Large intestine (tissue), 3 donors: ENCODE results near the gene MNS1. TPM values are rescaled to one million over a fixed set of nuclear protein-coding genes. Genes with fewer than 3 reads are reported as not detected.
"Not testable (repeated sequence)": the region's sequence is repeated elsewhere in the genome, so short reads cannot be mapped to it uniquely, and the experiment has no call there.

Experiments used
- DNase-seq, 2 donors: peaks; one replicate each; pipeline versions ENCODE4 v3.0.0 to v3.0.0-alpha.2; 2013
- H3K27ac ChIP-seq: one replicate; pipeline ENCODE4 v1.5.1; 2013; ENCODE audit warnings: low read length
- H3K27me3 ChIP-seq: 2 replicates; pipeline ENCODE4 v1.6.1; 2013; ENCODE audit warnings: low read length; ENCODE audit not compliant: control insufficient read depth, insufficient read depth
- H3K36me3 ChIP-seq: 2 replicates; pipeline ENCODE4 v1.6.1; 2013; ENCODE audit warnings: low read length; ENCODE audit not compliant: control insufficient read depth, insufficient read depth
- H3K4me1 ChIP-seq: one replicate; pipeline ENCODE4 v1.6.1; 2013; ENCODE audit warnings: low read length; ENCODE audit not compliant: control insufficient read depth, insufficient read depth
- H3K4me3 ChIP-seq: one replicate; pipeline ENCODE4 v1.5.1; 2013; ENCODE audit warnings: low read length
- H3K9me3 ChIP-seq: one replicate; pipeline ENCODE4 v1.6.1; 2013; ENCODE audit warnings: mild to moderate bottlenecking, low read depth, low read length, moderate library complexity; ENCODE audit not compliant: control insufficient read depth
- WGBS: methylation state at CpG from one replicate; pipeline ENCODE4 v1.1.5; 2013; ENCODE audit warnings: low lambda C conversion rate; ENCODE audit not compliant: insufficient coverage; 5-methylcytosine and 5-hydroxymethylcytosine counted together
- polyA plus RNA-seq: library from polyadenylated mRNA; unstranded; fragments of 120-200 nt; gene quantifications from one replicate; pipeline ENCODE4 v1.2.1, GENCODE V29; 2013

Gene MNS1
- polyA plus RNA-seq, 1 donor, result 5.0 TPM

DNA sequence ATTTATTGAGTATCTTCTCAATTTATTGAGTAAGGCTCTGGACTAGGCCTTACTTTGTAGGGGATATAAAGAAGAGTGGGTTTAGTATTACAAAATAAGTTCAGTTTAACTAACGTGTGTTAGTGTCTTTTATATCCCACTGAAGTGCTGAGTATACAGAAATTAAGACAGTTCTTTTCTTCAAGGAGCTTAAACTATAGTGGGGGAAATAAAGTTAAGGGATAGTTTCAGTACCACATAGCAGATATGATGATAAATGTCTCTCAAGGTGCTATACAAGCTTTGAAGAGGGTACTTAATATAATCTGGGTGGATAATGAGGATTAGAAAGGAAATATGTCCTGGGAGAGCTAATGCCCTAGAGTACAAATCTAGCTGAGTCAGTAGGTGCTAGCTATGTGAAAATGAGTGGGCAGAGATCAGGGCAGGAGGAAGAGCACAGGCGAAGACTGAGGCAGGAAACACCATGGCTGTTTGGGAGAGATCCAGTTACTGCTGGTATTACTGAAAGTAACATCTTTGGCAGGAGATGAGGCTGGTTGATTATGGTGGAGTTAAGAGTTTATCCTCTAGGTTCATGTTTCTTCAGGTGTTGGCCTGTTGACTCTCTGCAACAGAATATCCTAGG is 53.7 kb downstream of the MNS1 start:
- no peaks in the 10 kb centered on the region for H3K27me3 ChIP-seq
- H3K9me3 ChIP-seq, result no peaks in the 10 kb centered on the region
- 71% methylated on average over 1 of the region's 2 CpGs for WGBS
- no peak for DNase-seq
- H3K4me1 ChIP-seq, result no peaks in the 10 kb centered on the region
- H3K4me3 ChIP-seq, result no peak overlapping the region
- no peak overlapping the region for H3K27ac ChIP-seq
- H3K36me3 ChIP-seq, result no peaks in the 10 kb centered on the region

DNA sequence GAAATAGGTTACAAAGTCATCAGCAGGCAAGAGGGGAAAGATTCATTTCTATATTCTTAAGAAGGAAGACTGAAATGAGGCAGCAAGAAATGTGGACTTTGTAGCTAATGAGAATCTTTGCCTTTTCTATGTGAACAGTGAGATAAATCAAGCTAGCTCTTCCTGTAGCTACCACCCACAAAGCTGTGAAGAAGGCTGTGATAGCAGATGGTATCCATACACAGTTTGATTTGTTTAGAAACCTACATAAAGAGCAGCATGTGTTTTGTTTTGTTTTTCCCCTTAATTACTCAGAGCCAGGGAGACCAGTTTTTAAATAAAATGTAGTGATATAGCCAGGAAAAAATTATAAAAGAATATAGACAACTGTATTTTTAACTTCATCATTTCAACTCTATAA is 54.2 kb downstream of the MNS1 start:
- H3K36me3 ChIP-seq, result no peaks in the 10 kb centered on the region

DNA sequence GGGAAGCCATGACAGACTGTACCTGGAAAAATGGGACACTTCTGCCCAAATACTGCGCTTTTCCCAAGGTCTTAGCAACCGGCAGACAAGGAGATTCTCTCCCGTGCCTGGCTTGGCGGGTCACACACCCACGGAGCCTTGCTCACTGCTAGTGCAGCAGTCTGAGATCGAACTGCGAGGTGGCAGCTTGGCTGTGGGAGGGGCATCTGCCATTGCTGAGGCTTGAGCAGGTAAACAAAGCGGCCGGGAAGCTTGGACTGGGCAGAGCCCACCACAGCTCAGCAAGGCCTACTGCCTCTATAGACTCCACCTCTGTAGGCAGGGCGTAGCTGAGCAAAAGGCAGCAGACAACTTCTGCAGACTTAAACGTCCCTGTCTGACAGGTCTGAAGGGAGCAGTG is 65.7 kb downstream of the MNS1 start:
- not testable (repeated sequence) for H3K36me3 ChIP-seq, H3K27me3 ChIP-seq, H3K4me3 ChIP-seq, DNase-seq, H3K27ac ChIP-seq, H3K9me3 ChIP-seq, H3K4me1 ChIP-seq
- WGBS, result no CpG with 5 or more reads among the region's 11 CpGs

More for the DNA sequence above, 54.2 kb downstream of the MNS1 start:
- DNase-seq, result peak in 1 of 2 donors; percentile 4
- Histone ChIP-seq H3K4me3 (no peak overlapping the region), H3K4me1 (no peaks in the 10 kb centered on the region), H3K27ac (no peak overlapping the region), H3K9me3 (no peaks in the 10 kb centered on the region), H3K27me3 (no peaks in the 10 kb centered on the region)

GRCh38 chr15:56397325-56397724 is 67.6 kb downstream of the MNS1 start:
- not testable (repeated sequence) for H3K4me1 ChIP-seq, H3K27me3 ChIP-seq, H3K9me3 ChIP-seq, DNase-seq, H3K27ac ChIP-seq, H3K4me3 ChIP-seq, H3K36me3 ChIP-seq
- WGBS, result no CpG with 5 or more reads among the region's 3 CpGs

GRCh38 chr15:56394909-56395308 is 70.0 kb downstream of the MNS1 start:
- Histone ChIP-seq H3K4me1 (no peaks in the 10 kb centered on the region), H3K9me3 (peaks cover 2% of the 10 kb centered on the region), H3K27me3 (no peaks in the 10 kb centered on the region), H3K27ac (no peak overlapping the region), H3K4me3 (no peak overlapping the region), H3K36me3 (no peaks in the 10 kb centered on the region)
- DNase-seq, result no peak
- 86% methylated on average over 1 of the region's 1 CpG for WGBS

GRCh38 chr15:56393277-56393676 is 71.7 kb downstream of the MNS1 start:
- WGBS, result 0% methylated on average over 1 of the region's 1 CpG
- peak; percentile 6 to 57 for DNase-seq
- H3K27me3 ChIP-seq, result no peaks in the 10 kb centered on the region
- no peaks in the 10 kb centered on the region for H3K36me3 ChIP-seq
- peaks cover 2% of the 10 kb centered on the region for H3K9me3 ChIP-seq
- H3K27ac ChIP-seq, result no peak overlapping the region
- no peak overlapping the region for H3K4me3 ChIP-seq
- H3K4me1 ChIP-seq, result no peaks in the 10 kb centered on the region

DNA sequence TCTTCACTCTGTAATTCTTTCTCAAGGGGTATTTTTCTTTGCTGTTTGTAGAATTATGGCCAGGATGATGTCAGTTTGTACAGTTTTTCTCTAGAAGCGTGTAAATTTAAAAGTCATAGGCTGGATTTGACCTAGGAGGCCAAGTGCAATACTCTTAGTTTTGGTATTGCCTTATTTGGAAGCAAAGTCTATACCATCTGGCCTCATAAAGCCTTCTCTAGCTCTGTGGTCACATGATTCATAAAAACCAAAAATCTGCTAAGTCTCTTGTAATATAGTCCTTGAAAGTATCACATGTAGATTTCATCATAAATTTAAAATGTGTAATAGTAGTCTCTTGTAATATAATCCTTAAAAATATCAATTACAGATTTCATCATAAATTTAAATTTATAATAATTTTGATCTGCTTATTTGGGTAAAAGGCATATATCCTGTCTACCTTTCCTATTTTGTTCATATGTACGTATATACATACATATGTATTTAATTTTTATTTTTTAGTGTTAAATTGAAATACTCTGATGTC is 74.1 kb downstream of the MNS1 start:
- no peaks in the 10 kb centered on the region for H3K36me3 ChIP-seq

DNA sequence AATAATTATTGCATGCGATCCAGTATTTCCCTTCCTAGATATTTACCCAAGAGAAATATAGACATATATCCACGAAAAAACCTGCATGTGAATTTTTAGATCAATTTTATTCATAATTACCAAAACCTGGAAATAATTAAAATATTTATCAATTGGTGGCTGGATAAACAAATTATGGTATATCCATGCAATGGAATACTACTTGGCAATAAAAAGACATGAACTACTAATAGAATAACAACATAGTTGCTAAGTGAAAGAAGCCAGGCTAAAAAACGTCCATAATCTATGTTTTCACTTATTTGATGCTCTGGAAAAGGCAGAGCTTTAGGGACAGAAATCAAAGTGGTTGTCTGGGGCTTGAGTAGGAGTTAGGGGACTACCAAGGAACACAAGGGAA is 79.0 kb downstream of the MNS1 start:
- no peaks in the 10 kb centered on the region for H3K9me3 ChIP-seq
- WGBS, result no CpG with 5 or more reads among the region's 3 CpGs
- no peak overlapping the region for H3K27ac ChIP-seq
- no peak overlapping the region for H3K4me3 ChIP-seq
- no peaks in the 10 kb centered on the region for H3K4me1 ChIP-seq
- H3K27me3 ChIP-seq, result no peaks in the 10 kb centered on the region
- no peak for DNase-seq
- H3K36me3 ChIP-seq, result no peaks in the 10 kb centered on the region

More for the DNA sequence above, 74.1 kb downstream of the MNS1 start:
- Histone ChIP-seq H3K27ac (no peak overlapping the region), H3K4me1 (no peaks in the 10 kb centered on the region), H3K9me3 (no peaks in the 10 kb centered on the region), H3K4me3 (no peak overlapping the region), H3K27me3 (no peaks in the 10 kb centered on the region)
- no peak for DNase-seq
- 100% methylated on average over 1 of the region's 2 CpGs for WGBS

DNA sequence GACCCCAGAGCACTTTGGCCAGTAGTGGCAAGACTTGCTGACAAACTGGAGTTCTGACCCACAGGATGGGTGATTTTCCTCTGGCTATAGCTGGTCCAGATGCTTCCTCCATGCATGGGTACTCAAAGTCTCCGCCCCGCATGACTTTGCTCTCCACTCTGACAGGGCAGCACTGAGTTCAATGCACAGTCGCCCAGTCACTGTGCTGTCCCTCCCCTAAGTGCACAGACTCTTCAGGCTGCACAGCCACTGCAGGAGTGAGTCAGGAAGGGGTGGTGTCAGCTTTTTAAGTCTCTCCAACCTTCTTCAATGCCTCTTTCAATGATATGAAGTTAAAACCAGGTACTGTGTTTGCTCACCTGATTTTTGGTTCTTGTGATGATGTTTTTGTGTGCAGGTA is 81.9 kb downstream of the MNS1 start:
- Histone ChIP-seq H3K36me3 (no peaks in the 10 kb centered on the region), H3K9me3 (peaks cover 7% of the 10 kb centered on the region), H3K27ac (no peak overlapping the region), H3K4me3 (no peak overlapping the region), H3K27me3 (no peaks in the 10 kb centered on the region), H3K4me1 (no peaks in the 10 kb centered on the region)
- DNase-seq, result no peak
- no CpG with 5 or more reads among the region's 3 CpGs for WGBS
